Lower lobe of right lung (tissue), 2 donors: ENCODE measurements around the gene PTPRM. TPM values are rescaled to one million over a fixed set of nuclear protein-coding genes. Genes with fewer than 3 reads are reported as not detected.

ENCODE experiments used
- ATAC-seq, 2 donors: fragments of 200-7000 bp; cut with Tn5 transposase; one replicate each; pipeline ENCODE4 v1.9.1; 2020 to 2022; ENCODE audit warnings: mild to moderate bottlenecking in 2 of 2, moderate library complexity in 2 of 2
- DNase-seq: peaks from one replicate; pipeline ENCODE4 v3.0.0-alpha.2; 2020
- H3K27ac ChIP-seq: fragments of 200-600 bp; one replicate; pipeline ENCODE4 v1.8.0; 2022
- H3K27me3 ChIP-seq: fragments of 200-600 bp; one replicate; pipeline ENCODE4 v1.8.0; 2022; ENCODE audit warnings: low read depth
- H3K36me3 ChIP-seq: fragments of 200-600 bp; one replicate; pipeline ENCODE4 v1.8.0; 2022; ENCODE audit warnings: mild to moderate bottlenecking
- H3K4me1 ChIP-seq: fragments of 200-600 bp; one replicate; pipeline ENCODE4 v1.8.0; 2022
- H3K4me3 ChIP-seq: fragments of 200-600 bp; one replicate; pipeline ENCODE4 v1.8.0; 2022; ENCODE audit warnings: mild to moderate bottlenecking
- H3K9me3 ChIP-seq: fragments of 200-600 bp; one replicate; pipeline ENCODE4 v1.8.0; 2022
- intact Hi-C: fragments of 100-400 bp; cut with DNase I; formaldehyde crosslinking; loops from one replicate; pipeline ENCODE4 v1.11.0; 2022
- total RNA-seq: library from RNA; stranded (reverse); fragmentation: NEBNext Ultra II Directional; extraction: Animal tissue kit (Norgen Biotek cat#: 25700); gene quantifications from one replicate; pipeline ENCODE4 v1.2.1, GENCODE V29; 2021
- TF ChIP-seq, protein P1 (sequence below): fragments of 200-600 bp; IDR thresholded peaks from one replicate; pipeline ENCODE4 v1.8.0; 2022; ENCODE audit warnings: antibody characterized with exemption, mild to moderate bottlenecking
- donor health status: DM: no; HTN: yes; CAD: no; lungs with severe emphysema.

Gene PTPRM
- total RNA-seq, 1 donor from 2014 or later: 85.2 TPM

DNA sequence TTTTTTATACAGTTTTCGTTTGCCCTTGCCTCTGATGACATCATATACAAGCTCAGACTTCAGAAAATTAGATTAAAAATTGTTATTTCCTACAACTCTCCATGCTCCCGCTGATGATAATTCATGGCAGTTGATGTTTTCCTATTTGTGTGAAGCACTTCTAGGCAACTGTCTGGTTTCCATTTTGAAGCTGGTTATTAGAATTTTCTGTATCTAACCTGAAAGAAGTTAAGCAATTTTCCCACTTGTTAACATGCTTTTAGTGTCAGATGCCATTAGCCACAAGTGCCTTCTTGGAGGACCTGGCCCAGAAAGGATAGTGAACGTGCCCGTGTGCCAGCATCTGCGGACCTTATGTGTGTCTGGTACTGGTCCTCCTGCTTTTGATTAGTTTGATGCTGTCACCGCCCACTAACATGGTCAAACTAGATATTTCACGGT is 694.6 kb downstream of the PTPRM start:
- no peaks in the 10 kb centered on the region for H3K27me3 ChIP-seq
- TF ChIP-seq, protein P1, sequence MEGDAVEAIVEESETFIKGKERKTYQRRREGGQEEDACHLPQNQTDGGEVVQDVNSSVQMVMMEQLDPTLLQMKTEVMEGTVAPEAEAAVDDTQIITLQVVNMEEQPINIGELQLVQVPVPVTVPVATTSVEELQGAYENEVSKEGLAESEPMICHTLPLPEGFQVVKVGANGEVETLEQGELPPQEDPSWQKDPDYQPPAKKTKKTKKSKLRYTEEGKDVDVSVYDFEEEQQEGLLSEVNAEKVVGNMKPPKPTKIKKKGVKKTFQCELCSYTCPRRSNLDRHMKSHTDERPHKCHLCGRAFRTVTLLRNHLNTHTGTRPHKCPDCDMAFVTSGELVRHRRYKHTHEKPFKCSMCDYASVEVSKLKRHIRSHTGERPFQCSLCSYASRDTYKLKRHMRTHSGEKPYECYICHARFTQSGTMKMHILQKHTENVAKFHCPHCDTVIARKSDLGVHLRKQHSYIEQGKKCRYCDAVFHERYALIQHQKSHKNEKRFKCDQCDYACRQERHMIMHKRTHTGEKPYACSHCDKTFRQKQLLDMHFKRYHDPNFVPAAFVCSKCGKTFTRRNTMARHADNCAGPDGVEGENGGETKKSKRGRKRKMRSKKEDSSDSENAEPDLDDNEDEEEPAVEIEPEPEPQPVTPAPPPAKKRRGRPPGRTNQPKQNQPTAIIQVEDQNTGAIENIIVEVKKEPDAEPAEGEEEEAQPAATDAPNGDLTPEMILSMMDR: no peak
- H3K36me3 ChIP-seq: peaks cover 19% of the 10 kb centered on the region
- intact Hi-C loops: no loop called here
- ATAC-seq (no peak), DNase-seq (no peak)
- H3K9me3 ChIP-seq: no peaks in the 10 kb centered on the region
- no peak overlapping the region for H3K27ac ChIP-seq
- no peak overlapping the region for H3K4me3 ChIP-seq
- H3K4me1 ChIP-seq: no peaks in the 10 kb centered on the region

GRCh38 chr18:8262221-8262620 is 695.1 kb downstream of the PTPRM start:
- H3K4me3 ChIP-seq: no peak overlapping the region
- H3K27me3 ChIP-seq: no peaks in the 10 kb centered on the region
- ATAC-seq: no peak
- intact Hi-C loops: no loop called here
- H3K4me1 ChIP-seq: no peaks in the 10 kb centered on the region
- no peaks in the 10 kb centered on the region for H3K9me3 ChIP-seq
- peaks cover 19% of the 10 kb centered on the region for H3K36me3 ChIP-seq
- TF ChIP-seq, protein P1: no peak
- no peak for DNase-seq
- no peak overlapping the region for H3K27ac ChIP-seq

DNA sequence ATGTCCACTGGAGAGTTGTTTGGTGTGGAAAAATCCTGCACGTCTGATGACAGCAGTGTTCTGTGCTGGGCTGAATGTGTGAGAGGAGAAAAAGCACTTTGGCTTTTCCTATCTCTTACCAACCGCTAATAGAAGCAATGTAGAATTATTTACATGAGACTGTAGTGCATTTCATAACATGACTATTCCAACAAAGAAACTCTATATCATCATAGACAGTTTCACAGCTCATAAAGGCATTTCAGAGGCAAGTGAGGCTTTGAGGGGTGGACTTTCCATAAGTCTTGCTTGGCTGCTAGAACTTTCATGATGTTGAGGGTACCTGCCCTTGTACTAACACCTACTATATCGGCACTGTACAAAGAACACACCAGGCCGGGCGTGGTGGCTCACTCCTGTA is 697.0 kb downstream of the PTPRM start:
- DNase-seq (no peak), ATAC-seq (no peak)
- Histone ChIP-seq H3K36me3 (peaks cover 7% of the 10 kb centered on the region), H3K4me3 (no peak overlapping the region), H3K4me1 (no peaks in the 10 kb centered on the region), H3K27me3 (no peaks in the 10 kb centered on the region), H3K9me3 (no peaks in the 10 kb centered on the region), H3K27ac (no peak overlapping the region)
- TF ChIP-seq, protein P1: no peak
- intact Hi-C loops: no loop called here

DNA sequence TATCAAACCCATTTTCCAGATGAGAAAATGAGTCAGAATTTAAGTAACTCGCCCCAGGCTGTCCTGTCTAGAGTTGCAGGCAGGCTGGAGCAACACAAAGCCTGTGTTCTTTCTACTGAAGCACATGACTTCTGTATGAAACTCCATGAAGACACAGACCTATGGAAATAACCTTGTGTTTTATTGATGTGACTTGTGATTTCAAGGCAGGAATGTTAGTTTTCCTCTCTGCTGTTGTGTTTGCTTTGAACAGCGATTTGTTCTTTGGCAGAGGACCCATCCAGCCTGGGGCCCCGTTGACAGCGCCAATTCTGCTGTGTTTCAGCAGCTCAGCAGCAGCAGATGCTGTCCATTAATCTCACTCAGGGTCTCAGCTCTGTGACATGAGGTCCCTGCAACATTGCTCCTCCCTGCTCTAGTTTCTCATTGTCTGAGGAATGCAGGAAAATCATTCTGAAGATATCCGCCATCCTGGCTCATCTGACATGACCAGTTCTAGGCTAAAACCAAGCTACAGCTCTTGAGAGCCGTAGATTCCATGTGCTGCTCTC is 697.8 kb downstream of the PTPRM start:
- H3K36me3 ChIP-seq: peaks cover 5% of the 10 kb centered on the region
- H3K4me1 ChIP-seq: no peaks in the 10 kb centered on the region
- DNase-seq (no peak), ATAC-seq (peak; percentile 36 to 62)
- TF ChIP-seq, protein P1: no peak
- no peaks in the 10 kb centered on the region for H3K27me3 ChIP-seq
- H3K4me3 ChIP-seq: no peak overlapping the region
- no peaks in the 10 kb centered on the region for H3K9me3 ChIP-seq
- intact Hi-C loops: no loop called here
- no peak overlapping the region for H3K27ac ChIP-seq

DNA sequence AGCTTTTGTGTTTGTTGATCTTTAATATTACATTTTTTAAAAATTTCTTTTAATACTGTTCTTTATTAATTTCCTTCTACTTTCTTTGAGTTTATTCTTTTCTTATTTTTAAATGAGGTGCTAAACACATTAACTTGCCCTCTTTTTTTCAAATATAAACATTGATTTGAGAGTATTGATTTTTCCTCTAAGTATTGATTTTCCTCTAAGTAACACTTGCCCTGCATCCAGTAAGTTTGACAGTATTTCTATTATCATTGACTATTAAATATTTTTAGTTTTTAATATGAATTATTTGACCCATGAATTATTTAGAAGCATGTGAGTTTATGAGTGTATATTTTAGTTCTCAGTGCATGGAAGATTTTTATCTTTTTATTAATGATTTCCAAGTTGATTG is 705.1 kb downstream of the PTPRM start:
- Histone ChIP-seq H3K4me3 (no peak overlapping the region), H3K9me3 (no peaks in the 10 kb centered on the region), H3K27ac (no peak overlapping the region), H3K27me3 (no peaks in the 10 kb centered on the region), H3K36me3 (no peaks in the 10 kb centered on the region), H3K4me1 (no peaks in the 10 kb centered on the region)
- DNase-seq: no peak
- intact Hi-C loops: no loop called here
- TF ChIP-seq, protein P1: no peak
- no peak for ATAC-seq

GRCh38 chr18:8274370-8274769 is 707.3 kb downstream of the PTPRM start:
- H3K9me3 ChIP-seq: no peaks in the 10 kb centered on the region
- intact Hi-C loops: no loop called here
- no peak overlapping the region for H3K4me3 ChIP-seq
- ATAC-seq (no peak), DNase-seq (no peak)
- no peaks in the 10 kb centered on the region for H3K4me1 ChIP-seq
- H3K36me3 ChIP-seq: no peaks in the 10 kb centered on the region
- TF ChIP-seq, protein P1: no peak
- no peaks in the 10 kb centered on the region for H3K27me3 ChIP-seq
- H3K27ac ChIP-seq: no peak overlapping the region
